GM23338 (cell line): ENCODE data around the gene SIL1.

ENCODE experiments used
- CREB1 ChIP-seq: fragments of 250-450 bp; sonication (Bioruptor Pico); IDR thresholded peaks from 2 replicates; pipeline ENCODE4 v1.5.0; 2020; ENCODE audit warnings: low read depth, mild to moderate bottlenecking, moderate library complexity
- CTCF ChIP-seq, 2 experiments: fragments of 200-600 bp in 1 of 2; sonication (generic) in 1 of 2; conservative IDR thresholded peaks; 2 replicates each; pipeline versions ENCODE4 v1.5.1 to v1.6.1; 2016 to 2017; ENCODE audit warnings: antibody characterized with exemption in 2 of 2, low read depth in 2 of 2, mild to moderate bottlenecking in 2 of 2, moderate library complexity in 1 of 2
- ETS1 ChIP-seq: IDR thresholded peaks from 2 replicates; pipeline ENCODE4 v1.6.1; 2016; ENCODE audit warnings: antibody characterized with exemption
- EZH2 ChIP-seq: fragments of 200-600 bp; sonication (generic); IDR thresholded peaks from one replicate; pipeline ENCODE4 v1.8.0; 2017; ENCODE audit warnings: antibody characterized with exemption, mild to moderate bottlenecking, low read depth; ENCODE audit not compliant: unreplicated experiment
- POLR2AphosphoS5 ChIP-seq: IDR thresholded peaks from 2 replicates; pipeline ENCODE4 v1.6.1; 2016; ENCODE audit warnings: antibody characterized with exemption, low read depth
- ZNF114 ChIP-seq: fragments of 250-450 bp; sonication (Bioruptor Pico); IDR thresholded peaks from 2 replicates; pipeline ENCODE4 v1.5.0; 2020; ENCODE audit warnings: mild to moderate bottlenecking, moderate library complexity

- TF ChIP-seq ZNF114 (CRISPR knock-in tag) (no peak), EZH2 (no peak), CTCF (conservative IDR thresholded peaks at IDR 0.05; ENCODE audit: low read depth in 2 of 2) (no peak), CREB1 (CRISPR knock-in tag) (no peak), POLR2AphosphoS5 (no peak), ETS1 (no peak)
Observed at GRCh38 chr5:138952962-138953361, 245.2 kb downstream of the SIL1 start.
